Measurements from ENCODE around the gene SLIT3.
"Not testable (repeated sequence)": the region's sequence is repeated elsewhere in the genome, so short reads cannot be mapped to it uniquely, and the experiment has no call there.

SLIT3 gene

DNA sequence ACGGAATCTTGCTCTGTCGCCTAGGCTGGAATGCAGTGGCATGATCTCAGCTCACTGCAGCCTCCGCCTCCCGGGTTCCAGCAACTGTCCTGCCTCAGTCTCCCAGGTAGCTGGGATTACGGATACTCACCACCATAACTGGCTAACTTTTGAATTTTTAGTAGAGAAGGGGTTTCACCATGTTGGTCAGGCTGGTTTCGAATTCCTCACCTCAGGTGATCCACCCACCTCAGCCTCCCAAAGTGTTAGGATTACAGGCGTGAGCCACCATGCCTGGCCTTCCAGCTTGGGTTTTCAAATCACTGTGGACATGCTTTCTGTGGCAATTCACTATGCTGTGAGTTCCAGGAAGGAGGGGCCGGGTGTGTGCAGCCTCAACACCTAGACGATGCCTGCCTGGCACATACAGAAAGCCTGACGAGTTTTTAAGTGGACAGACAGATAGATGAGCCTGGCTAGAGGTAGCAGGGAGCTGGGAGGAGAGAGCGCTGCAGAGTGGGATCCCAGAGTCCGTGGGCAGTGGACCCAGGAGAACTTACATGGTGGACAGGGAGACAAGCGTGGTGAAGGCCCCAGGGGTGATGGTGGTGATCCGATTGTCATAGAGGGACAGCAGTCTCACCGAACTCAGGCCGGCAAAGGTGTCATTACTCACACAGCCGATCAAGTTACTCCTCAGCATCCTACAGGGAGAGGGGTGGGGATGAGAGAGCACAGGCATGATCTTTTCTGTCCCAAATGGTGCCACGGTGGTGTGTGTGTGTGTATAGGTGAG is 548.3 kb downstream of the SLIT3 start:
- no peak for DNase-seq

DNA sequence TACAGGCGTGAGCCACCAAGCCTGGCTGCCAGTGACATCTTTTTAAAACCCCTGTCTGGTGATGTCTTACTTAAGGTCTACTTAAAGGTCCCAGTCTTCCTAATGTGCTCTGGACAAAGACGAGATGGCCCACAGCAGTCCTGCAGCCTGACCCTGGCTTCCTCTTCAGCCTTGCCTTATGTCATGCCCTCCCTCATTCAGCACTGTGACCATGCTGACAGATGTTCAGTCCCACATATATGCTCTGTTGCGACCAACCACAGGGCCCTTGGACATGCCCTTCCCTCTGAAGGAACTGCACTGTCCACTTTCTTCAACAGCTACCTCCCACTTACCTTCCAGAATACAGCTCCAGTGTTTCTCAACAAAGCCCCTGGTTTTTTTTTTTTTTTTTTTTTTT is 548.9 kb downstream of the SLIT3 start:
- no peak for DNase-seq

DNA sequence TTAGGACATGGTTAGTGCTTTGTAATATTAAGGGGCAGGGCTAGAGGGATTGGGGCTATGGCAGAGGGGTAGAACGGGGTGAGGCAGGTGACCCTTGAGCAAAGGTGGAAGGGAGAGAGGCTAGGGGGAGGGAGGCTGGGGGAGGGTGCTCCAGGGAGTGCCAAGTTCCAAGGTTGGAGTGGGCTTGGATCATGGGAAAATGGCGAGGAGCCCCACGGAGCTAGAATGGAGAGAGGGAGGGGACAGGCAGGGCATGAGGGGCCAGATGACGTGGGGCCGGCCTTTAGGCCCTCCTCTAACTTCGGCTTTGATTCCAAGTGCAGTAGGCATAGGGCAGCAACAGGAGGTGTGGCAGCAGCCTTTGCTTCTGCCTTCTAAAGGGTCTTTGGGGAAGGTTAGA is 550.0 kb downstream of the SLIT3 start:
- DNase-seq: no peak

DNA sequence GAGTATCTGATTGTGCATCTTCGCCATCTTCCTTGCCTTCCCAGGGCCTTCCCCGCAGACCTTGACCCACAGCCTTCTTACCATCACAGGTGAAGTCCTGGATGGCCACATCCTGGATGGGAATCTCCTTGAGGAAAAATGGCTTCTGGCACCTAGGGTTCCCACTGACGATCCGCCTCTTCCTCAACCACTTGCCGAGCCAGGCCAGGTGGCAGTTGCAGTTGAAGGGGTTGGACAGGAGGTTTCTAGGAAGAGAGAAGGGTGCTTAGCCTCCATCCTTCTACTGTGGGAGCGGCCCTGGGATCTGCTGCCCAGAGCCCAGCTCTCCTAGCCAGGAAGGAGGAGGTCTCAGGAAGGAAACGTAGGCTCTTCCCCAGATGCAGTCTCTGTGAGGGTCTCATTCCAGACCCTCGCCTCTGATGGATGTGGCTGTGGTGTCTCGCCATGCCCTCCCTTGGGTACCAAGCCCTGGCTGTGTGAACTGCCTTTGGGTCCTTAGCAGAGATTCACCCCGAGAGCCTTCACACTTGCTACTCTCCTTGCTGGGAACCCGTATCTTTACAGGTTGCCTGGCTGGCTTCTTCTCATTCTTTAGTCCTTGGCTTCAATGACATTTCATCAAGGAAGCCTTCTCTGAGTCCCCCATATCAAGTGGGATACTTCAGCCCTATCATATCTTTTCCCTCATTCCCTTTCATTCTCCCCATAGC is 551.4 kb downstream of the SLIT3 start:
- DNase-seq: no peak

DNA sequence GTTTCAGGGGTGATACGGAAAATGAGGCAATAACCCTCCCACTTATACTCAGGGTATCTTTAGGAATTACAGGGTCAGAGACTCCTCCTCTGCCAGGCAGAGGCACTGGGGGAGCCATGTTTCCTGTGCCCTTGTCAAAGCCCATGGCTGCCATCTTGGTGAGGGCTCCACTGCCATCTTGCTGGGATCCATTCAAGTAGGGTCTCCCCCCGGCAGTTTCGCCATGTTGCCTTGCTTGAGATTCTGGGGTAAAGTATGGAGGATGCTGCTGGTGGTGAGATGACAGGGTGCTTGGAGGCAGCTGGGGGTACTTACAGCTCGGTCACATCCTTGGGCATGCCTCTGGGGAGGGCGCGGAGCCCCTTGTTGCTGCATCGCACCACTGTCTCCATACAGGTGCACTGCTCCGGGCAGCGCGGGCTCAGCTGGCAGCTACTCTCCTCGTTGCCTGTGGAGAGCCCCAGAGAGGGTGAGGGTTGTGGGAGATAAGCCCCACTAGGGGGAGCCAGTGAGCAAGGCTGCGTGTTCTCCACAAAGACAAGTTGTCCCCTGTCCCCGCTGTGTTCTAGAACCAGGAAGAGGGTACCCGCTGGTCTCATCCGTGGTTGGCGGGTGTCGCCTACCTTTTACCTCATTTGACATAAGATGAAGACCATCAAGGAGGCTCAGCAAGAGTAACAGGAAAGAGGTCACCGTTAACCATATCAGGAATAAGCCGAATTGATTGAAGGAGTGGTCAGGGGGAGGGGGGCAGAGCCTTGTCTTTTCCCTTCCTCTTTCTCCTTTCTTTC is 552.8 kb downstream of the SLIT3 start:
- DNase-seq: peak in 19 of 56 donors; percentile 2 to 51 (median 14)

DNA sequence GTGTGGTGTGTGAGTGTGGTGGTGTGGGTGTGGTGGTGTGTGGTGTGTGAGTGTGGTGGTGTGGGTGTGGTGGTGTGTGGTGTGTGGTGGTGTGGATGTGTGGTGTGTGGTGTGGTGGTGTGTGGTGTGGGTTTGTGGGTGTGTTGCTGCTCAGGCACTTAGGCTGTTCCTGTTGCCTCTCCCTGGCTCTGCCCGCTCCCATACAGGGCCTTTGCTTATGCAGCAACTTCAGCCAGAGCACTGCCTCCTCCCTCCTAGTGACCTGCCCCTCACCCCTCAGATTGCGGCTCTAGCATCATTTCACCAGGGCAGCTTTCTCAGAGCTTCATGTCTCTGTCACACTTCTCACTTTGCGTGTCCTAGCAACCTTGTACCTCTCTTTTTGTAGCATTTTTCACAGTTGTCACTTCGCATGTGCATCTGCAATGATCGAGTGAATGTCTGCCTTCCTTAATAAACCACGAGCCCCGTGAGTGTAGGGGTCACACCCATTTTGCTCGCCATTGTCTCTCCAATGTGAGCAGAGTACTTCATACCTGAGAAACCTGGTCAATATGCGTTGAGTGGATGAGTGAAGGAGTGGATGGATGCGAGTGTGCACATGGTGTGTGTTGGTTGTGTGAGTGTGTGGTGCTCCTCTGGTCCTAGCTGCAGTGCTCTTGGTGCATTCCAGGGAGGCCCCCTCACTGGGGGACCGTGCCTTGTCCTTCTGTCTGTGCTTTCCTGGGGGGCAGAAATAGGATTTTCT is 553.9 kb downstream of the SLIT3 start:
- no peak for DNase-seq

DNA sequence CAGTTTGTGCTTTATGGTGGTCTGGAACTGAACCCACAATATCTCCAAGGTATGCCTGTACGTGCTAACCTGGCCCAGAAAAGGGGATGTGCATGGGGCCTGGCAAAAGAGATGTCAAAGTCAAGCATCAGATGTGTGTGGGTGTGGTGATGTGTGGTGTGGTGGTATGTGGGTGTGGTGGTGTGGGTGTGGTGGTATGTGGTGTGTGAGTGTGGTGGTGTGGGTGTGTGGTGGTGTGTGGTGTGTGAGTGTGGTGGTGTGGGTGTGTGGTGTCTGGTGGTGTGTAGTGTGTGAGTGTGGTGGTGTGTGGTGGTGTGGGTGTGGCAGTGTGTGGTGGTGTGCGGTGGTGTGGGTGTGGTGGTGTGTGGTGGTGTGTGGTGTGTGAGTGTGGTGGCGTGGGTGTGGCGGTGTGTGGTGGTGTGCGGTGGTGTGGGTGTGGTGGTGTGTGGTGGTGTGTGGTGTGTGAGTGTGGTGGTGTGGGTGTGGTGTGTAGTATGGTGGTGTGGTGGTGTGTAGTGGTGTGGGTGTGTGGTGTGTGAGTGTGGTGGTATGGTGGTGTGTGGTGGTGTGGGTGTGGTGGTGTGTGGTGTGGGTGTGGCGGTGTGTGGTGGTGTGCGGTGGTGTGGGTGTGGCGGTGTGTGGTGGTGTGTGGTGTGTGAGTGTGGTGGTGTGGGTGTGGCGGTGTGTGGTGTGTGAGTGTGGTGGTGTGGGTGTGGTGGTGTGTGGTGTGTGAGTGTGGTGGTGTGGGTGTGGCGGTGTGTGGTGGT is 554.6 kb downstream of the SLIT3 start:
- DNase-seq: not testable (repeated sequence)

DNA sequence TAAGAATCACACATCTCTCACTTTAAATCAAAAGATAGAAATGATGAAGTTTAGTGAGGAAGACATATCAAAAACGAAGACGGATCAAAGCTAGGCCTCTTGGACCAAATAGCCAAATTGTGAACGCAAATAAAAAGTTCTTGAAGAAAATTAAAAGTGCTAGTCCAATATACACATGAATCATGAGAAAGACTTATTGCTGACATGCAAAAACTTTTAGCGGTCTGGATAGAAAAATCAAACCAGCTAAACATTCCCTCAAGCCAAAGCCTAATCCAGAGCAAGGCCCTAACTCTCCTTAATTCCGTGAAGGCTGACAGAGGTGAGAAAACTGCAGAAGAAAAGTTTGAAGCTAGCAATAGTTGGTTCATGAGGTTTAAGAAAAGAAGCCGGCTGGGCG is 557.3 kb downstream of the SLIT3 start:
- no peak for DNase-seq

DNA sequence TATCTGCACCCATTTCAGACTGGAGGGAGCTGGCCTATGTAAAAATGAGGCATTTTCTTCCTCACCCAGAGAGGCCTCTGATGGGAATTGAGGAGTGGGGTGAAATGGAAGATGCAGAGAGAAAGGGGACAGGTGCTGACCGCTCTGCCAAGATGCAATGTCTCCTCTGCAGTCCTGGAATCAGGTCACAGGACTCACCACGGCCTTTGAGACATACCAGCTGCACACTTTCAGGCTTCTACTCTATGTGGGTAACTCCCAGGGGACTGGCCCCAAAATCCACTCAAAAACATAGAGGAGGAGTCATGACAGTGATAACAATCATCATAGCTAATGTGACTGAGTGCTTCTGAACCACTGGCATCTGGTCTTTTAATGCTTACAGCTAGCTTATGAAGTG is 558.6 kb downstream of the SLIT3 start:
- not testable (repeated sequence) for DNase-seq

DNA sequence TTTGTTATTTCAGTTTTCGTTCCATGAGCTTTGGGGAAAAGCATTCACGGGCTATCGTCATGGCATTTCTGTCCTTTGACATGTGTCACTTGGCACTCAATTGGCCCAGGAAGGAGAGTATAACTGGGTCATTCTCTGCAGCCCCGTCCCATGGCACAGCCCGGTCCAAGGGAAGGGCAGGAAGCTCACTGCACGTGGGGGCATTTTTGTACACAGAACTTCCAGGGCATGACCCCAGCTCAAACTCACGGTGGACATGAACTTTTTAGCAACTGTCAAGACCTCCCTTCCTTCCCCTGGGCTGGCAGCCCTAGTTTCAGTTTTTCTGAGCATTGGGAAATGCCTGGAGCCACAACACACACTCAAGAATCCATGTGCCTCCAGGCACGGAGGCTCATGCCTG is 560.1 kb downstream of the SLIT3 start:
- DNase-seq: no peak

DNA sequence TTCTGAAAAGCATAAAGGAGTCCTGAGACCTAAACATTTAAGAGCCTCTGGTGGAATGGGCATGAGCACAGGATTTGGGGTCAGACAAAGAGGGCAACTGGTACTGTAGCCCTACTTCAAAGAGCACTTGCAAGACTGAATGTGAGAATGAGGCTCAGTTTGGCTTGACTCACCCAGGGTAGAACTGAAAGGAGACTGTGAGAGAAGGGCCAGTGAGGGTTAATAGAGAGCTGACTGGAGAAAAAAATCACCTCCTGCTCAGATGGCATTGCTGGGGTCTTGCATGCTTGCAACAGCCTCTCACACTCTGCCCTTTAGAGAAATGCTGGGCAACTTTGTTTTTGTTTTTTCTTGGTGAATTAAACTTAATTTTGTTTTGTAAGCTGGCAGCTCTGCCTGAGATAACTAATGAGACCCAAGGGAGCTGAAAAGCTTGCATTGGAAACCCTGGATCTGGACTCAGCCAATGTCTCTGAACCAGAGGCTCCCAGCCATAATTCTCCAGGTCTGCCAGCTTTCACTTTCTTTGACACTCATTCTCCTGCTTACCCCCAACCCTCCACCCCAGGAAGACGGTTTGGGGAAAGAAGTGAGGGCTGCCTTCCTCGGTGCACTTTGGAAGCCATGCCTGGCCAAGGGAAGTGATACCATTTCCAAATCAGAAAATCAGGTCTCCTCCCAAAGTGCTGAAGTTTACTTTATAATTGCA is 560.7 kb downstream of the SLIT3 start:
- peak in 2 of 56 donors; percentile 2 to 14 for DNase-seq

DNA sequence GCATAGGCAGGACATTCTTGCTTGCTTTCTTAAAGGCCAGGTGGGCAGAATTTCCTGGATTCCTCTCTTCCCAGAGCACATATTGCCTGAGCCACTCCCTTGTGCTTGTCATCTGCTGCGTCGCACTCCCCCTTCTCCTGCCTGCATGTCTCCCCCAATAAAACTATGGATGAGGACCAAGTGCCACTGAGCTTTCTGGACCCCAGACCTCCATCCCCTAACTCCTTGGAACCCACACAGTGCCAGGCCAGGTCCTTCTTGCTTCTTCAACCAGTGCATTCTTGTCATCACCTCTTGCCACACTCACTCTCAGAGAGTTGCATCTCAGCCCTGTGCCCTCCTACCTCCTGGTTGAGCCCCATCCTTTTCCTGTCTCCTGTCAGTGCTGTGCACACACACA is 563.9 kb downstream of the SLIT3 start:
- no peak for DNase-seq

DNA sequence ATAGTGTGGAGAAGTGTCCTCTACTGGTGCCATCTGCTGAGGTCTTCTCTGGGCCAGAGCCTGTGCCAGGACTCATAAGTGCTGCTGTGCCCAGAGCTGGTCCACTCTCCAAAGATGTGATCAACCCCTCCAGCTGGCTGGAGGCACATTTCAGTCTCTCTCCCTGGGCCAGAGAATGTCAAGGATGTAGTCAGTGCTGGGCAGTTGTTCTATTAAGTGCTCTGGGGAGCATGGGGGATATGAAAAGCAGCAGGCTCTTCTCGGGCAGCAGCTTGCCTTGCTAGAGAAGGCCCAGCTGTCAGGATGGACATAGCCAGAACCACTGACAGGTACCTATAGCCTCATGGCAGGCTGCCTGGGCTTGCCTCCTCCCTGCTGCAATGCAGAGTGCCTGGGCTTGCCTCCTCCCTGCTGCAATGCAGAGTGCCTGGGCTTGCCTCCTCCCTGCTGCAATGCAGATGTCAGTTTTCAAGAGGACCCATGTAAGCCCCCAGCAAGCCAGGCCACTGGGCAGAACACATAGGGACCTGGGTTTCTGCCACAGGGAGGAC is 564.6 kb downstream of the SLIT3 start:
- DNase-seq: no peak

DNA sequence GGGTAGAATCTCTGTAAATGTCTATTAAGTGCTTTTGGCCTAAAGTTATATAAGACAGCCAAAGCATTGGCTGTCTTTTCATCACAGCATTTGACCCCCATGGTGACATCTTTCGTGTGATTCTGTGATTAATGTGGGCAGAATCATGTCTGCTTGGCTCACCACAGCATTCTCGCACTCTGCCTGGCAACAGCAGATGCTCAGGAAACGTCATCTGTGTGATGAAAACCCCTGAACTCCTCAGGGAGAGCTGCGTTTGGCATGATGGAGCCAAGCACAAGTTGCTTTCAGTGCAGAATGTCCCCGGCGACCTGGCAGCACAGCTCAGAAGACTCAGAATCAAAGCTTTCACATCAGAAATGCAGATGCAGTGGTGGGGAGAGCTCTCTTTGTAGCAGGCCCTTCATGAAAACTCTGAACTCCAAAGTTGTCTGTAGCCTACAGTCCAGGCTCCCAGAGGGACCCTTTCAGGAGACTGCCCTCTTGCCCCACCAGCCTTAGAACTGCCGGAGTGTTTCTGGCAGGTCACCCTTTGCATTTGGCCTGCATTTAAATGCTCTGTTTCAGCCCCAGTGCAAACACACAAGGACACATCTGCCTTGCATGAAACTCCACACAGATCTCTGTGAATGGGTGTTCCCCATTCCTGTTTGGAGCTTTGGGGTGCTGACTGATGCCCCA is 566.2 kb downstream of the SLIT3 start:
- peak in 7 of 56 donors; percentile 2 to 47 (median 12) for DNase-seq

DNA sequence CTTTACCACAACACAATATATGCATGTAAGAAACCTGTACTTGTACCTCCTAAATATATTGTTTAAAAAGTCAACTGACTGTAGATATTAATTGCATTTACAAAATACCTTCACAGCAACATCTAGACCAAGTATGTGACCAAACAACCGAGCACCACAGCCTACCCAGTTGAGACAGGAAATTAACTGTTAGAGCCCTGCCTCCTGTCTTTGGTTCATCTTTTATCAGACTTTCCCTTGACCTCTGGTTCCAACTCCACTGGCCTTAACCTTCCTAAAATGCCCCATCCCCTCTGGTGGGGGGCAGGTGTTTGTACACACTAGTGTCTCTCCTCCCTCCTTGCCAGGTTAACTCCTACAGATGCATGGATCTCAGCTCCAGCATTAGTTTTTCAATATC is 566.8 kb downstream of the SLIT3 start:
- DNase-seq: no peak

DNA sequence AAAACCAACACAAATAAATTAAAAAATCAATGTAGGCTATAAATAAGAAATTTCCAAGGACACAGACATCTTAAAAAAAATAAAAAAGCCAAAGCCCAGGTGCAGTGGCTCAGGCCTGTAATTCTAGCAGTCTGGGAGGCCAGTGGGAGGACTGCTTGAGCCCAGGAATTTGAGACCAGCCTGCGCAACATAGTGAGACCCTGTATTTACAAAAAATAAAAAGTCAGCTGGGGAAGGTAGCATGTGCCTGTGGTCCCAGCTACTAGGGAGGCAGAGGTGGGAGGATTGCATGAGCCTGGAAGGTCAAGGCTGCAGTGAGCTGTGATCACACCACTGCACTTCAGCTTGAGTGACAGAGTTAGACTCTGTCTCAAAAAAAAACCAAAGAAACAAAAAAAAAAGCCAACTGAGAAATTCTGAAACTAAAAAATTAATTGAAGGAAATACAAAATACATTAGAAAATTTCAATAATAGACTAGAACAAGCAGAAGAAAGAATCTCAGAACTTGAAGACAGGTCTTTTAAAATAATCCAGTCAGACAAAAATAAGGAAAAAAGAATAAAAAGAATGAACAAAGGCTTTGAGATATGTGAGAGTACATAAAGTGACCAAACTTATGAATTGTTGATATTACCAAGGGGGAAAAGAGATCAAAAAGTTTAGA is 572.3 kb downstream of the SLIT3 start:
- no peak for DNase-seq

DNA sequence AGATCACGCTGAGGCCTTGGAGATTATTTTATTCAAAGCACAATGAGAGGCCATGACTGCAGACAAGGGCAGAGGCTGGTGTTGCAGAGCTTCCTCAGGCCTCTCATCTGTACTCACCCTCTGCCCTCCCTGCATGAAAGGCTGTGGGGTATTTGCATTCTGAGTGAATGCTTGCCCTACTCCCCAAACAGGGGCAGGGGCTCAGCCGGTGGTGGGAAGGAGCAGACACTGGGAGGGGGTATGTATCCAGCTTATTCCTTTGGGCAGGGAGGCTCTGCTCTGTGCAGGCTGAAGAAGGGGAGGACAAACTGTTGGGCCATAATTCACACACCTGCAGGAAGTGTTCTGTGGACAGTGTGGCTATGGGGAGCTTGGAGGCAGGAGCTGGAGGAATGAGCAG is 573.4 kb downstream of the SLIT3 start:
- no peak for DNase-seq

DNA sequence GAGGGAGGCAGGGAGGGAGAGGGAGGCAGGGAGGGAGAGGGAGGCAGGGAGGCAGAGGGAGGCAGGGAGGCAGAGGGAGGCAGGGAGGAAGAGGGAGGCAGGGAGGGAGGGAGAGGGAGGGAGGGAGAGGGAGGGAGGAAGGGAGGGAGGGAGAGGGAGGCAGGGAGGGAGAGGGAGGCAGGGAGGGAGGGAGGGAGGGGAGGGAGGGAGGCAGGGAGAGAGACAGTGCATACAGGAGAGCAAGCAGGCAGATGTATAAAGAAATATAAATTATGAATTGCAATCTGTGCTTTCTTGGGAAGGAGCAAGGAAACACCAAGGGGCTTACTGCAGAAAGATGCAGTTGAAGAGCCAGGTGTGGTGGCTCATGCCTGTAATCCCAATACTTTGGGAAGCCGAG is 574.6 kb downstream of the SLIT3 start:
- no peak for DNase-seq

DNA sequence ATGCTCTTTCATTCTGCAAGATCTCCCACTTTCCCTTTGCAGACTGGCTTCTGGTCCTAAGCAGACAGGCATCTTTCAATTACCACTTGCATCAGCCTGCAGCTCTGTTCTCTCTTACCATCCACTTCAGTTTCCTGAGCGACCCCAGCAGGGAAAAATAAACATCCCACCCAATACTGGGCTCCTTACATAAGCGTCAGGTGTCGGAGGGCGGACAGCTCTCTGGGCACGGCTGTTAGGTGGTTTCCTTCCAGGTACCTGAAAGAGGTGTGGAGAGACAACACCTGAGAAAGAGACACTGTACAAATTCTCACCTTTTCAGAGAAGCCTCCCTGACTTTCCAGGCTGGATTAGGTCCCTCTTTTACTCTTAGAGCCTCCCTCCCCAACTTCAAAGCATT is 576.7 kb downstream of the SLIT3 start:
- DNase-seq: no peak
